ENCODE results near the gene SCTR.
A peak's percentile ranks its signal among the peaks of the same experiment; 100 is the strongest.

Gene SCTR

GRCh38 chr2:119483395-119483753, 40.9 kb downstream of the SCTR start:
- Histone ChIP-seq H3K27me3 (no peaks in the 10 kb centered on the region), H3K27ac (peak overlapping the region; percentile 57 to 65), H3K9me3 (no peaks in the 10 kb centered on the region), H3K36me3 (no peaks in the 10 kb centered on the region), H3K4me3 (no peak overlapping the region), H3K4me1 (peaks cover 0 to 58% (median 31%) of the 10 kb centered on the region in 4 donors)
- TF ChIP-seq CTCF (IDR thresholded peaks at IDR 0.05) = no peak
- intact Hi-C loops (cut with DNase I; ENCODE audit: low total_unique reads) = no loop called here
- peak in 1 of 2 donors; percentile 78 for DNase-seq

GRCh38 chr2:119482481-119483394, 41.5 kb downstream of the SCTR start:
- H3K4me1 ChIP-seq = peaks cover 0 to 58% (median 31%) of the 10 kb centered on the region in 4 donors
- peak; percentile 46 to 86 for DNase-seq
- H3K4me3 ChIP-seq = no peak overlapping the region
- intact Hi-C loops (cut with DNase I; ENCODE audit: low total_unique reads) = no loop called here
- peak overlapping the region; percentile 57 to 65 for H3K27ac ChIP-seq
- H3K27me3 ChIP-seq = no peaks in the 10 kb centered on the region
- H3K36me3 ChIP-seq = no peaks in the 10 kb centered on the region
- no peak for TF ChIP-seq CTCF (IDR thresholded peaks at IDR 0.05)
- no peaks in the 10 kb centered on the region for H3K9me3 ChIP-seq

GRCh38 chr2:119481501-119482455, 42.5 kb downstream of the SCTR start:
- intact Hi-C loops (cut with DNase I; ENCODE audit: low total_unique reads) = no loop called here
- peak overlapping the region; percentile 57 to 65 for H3K27ac ChIP-seq
- no peaks in the 10 kb centered on the region for H3K9me3 ChIP-seq
- H3K4me1 ChIP-seq = peaks cover 0 to 51% (median 30%) of the 10 kb centered on the region in 4 donors
- peaks cover 0 to 3% of the 10 kb centered on the region in 2 donors for H3K27me3 ChIP-seq
- DNase-seq = no peak
- no peak for TF ChIP-seq CTCF (IDR thresholded peaks at IDR 0.05)
- no peaks in the 10 kb centered on the region for H3K36me3 ChIP-seq
- no peak overlapping the region for H3K4me3 ChIP-seq

- Histone ChIP-seq H3K27ac (no peak overlapping the region), H3K27me3 (peaks cover 0 to 14% of the 10 kb centered on the region in 2 donors), H3K4me3 (no peak overlapping the region), H3K36me3 (no peaks in the 10 kb centered on the region), H3K4me1 (peaks cover 0 to 47% (median 31%) of the 10 kb centered on the region in 4 donors), H3K9me3 (no peaks in the 10 kb centered on the region)
- DNase-seq = no peak
- intact Hi-C loops (cut with DNase I; ENCODE audit: low total_unique reads) = no loop called here
- TF ChIP-seq CTCF (IDR thresholded peaks at IDR 0.05) = no peak
These were observed 43.6 kb downstream of the SCTR start for GRCh38 chr2:119480718-119481142.

- no peak for TF ChIP-seq CTCF (IDR thresholded peaks at IDR 0.05)
- H3K4me3 ChIP-seq = no peak overlapping the region
- no peaks in the 10 kb centered on the region for H3K9me3 ChIP-seq
- peaks cover 0 to 15% of the 10 kb centered on the region in 2 donors for H3K27me3 ChIP-seq
- intact Hi-C loops (cut with DNase I; ENCODE audit: low total_unique reads) = no loop called here
- no peaks in the 10 kb centered on the region for H3K36me3 ChIP-seq
- peaks cover 0 to 42% (median 29%) of the 10 kb centered on the region in 4 donors for H3K4me1 ChIP-seq
- peak in 1 of 2 donors; percentile 4 for DNase-seq
- H3K27ac ChIP-seq = no peak overlapping the region
These were observed 44.1 kb downstream of the SCTR start for GRCh38 chr2:119480184-119480583.

Measured in tibial artery (tissue), 4 donors.